HuH-7.5 (cell line): ENCODE data around the gene CARD9.

ENCODE experiments used
- DNase-seq: peaks from one replicate; pipeline ENCODE4 v3.0.0; 2011; ENCODE audit warnings: low spot score

CARD9 gene

GRCh38 chr9:136335296-136336155 is 37.9 kb downstream of the CARD9 start:
- no peak for DNase-seq

DNA sequence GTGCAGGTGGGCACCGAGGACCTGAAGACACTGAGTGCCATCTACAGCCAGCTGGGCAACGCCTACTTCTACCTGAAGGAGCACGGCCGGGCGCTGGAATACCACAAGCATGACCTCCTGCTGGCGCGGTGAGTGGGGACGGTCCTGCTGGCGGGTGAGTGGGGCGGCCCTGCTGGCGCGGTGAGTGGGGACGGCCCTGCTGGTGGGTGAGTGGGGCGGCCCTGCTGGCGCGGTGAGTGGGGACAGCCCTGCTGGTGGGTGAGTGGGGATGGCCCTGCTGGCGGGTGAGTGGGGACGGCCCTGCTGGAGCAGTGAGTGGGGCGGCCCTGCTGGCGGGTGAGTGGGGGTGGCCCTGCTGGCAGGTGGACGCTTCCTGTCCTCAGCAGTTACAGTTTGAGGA is 38.9 kb downstream of the CARD9 start:
- DNase-seq: no peak

DNA sequence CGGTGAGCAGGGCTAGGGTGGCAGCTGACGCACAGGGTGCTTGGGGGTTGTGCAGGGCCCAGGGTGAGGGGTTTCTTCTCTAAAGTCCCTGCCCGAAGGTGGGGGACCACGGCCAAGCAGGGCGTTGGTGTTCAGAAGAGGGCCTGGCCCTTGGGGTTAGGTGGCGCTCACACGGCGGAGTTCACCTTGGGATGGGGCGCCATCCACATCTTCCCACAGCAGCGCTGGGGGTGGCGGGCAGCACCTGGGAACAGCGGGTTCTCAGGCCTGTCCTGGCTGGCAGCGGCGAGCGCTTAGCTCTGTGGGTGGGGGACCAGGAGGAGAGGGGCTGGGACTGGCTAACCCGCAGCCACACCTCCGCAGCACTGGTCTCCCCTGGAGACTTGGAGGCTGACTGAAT is 40.0 kb downstream of the CARD9 start:
- DNase-seq: no peak

- no peak for DNase-seq
These were observed 40.4 kb downstream of the CARD9 start for GRCh38 chr9:136333045-136333444.

GRCh38 chr9:136332482-136332983 is 40.9 kb downstream of the CARD9 start:
- DNase-seq: no peak

GRCh38 chr9:136331556-136332481 is 41.6 kb downstream of the CARD9 start:
- DNase-seq: no peak

DNA sequence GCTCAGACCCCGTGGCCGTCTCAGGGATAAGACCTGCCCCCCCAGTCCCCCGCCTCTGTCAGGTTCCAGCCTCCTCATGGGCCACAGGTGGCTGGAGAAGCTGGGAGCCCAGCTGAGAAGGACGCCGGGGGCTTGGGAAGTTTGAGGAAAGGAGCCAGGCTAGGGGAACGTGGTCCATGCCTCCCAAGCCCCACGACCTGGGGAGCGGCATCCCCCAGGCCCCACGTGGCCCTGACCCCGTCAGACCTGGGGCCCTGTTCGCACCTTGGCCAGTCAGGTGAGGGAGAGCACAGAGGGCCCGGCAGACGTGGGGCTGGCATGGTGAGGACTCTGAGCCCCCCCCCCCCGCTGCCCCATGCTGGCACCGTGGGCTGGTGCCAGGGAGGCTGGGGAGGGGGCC is 42.4 kb downstream of the CARD9 start:
- DNase-seq: no peak

DNA sequence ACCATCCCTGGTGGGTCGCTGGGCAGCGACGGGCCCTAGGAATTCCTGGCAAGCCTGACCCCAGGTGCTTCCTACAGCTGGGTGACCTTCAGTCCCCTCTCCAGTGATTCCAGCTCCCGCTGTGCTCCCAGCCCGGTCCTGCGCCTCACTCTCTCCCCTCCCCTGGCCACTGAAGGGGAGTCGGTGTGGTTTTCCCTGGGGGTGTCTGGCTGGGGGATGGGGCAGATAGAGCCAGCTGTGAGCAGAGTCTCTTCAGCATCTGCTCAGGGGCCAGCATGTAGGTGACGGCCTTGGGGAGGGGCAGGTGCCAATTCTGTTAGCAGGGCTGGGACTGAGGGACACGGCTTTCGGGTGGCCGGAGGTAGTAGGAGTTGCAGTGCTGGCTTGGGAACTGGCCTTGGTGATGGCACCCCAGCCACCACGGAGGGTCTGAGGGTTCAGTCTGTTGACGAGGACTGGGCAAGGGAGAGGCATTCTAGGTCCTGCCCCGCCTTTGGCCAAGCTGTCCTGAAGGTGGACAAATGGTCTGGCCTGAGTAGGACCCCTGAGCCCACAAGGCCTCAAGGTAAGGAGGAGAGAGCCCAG is 43.0 kb downstream of the CARD9 start:
- DNase-seq: no peak

DNA sequence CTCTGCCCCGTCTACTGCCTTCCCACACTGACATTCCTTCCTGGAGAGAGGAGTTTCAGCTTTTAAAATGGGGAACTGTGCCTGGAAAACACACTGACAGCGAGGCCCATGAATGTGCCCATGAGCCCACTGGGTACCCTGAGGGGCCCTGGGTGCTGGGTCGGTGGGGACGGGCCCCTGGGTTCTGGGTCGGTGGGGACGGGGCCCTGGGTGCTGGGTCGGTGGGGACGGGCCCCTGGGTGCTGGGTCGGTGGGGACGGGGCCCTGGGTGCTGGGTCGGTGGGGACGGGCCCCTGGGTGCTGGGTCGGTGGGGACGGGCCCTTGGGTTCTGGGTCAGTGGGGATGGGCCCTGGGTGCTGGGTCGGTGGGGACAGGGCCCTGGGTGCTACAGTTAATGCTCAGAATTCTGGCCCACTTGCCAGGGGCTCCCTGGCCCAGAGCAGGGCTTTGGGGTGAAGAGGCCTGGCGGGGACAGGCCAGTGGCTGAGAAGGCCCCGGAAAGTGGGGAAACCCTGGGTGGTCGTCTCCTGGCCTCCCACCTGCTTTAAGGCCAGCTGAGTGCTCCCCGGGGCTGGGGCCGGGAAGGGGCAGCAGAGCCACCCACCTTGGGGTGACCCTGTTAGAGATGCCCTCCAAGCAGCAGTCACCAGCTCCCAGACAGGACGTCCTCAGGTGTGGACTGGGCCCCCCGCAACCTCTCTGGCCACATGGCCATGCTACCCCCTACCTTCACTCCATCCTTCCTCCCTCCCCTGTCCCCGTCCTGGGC is 43.6 kb downstream of the CARD9 start:
- DNase-seq: no peak

GRCh38 chr9:136329211-136329627 is 44.2 kb downstream of the CARD9 start:
- DNase-seq: no peak

GRCh38 chr9:136328622-136329041 is 44.8 kb downstream of the CARD9 start:
- no peak for DNase-seq

DNA sequence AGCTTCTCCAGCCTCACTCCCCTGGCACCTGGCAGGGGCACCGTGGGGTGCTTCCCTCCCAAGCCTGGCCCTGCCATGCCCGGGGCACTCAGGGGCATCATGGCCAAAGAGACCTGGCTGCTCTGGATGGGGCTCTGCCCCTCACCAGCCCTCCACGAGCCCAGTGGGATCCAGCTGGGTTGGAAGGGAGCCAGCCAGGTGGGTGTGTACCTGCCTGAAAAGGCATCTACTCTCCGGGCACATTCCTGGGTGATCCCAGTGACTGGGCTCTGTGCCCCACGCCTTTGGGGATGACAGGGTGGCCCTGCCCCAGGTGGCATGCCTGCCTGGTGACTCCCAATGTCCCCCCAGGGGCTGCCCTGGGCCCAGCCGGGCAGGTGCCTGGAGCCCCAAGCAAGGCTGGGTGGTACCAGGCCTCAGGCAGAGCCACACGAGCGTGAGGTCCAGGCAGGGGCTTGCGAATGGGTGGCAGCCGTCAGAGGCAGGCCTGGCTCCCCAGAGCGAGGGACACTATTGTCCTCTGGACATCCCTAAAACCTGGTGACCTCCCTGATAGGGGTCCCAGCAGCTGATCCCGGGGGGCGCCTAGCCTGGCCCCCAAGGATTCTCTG is 45.4 kb downstream of the CARD9 start:
- DNase-seq: no peak

DNA sequence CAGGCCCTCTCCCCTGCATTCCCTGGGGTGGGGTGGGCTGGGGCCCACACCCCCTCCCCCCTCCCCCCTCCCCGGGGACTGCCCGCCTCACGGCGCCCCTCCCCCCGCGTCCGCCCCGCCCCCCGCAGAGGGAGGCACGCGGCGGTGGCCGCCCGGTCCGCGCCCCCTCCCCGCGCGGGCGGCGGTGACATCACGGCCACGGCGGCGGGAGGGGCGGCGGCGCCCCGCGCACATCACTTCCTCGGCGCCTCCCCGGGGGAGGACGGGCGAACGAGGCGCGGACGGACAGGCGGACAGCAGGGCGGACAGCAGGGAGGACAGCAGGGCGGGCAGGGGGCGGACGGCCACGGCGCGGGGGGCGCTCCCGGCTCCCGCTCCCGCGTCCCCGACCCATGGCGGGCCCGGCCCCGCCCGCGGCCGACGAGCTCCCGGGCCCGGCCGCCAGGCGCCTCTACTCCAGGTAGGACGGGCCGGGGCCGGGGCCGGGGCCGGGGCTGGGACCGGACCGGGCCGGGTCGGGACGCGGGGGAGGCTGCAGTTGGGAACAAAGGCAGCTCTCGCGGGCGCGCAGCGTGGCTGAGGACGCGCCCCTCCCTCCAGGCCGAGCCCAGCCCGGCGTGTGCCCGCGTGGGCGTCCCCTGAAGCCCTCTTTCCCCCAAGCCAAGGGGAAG is 46.0 kb downstream of the CARD9 start, which contains the start of gene GPSM1:
Gene GPSM1, plus strand, starts transcription at position 236 of the 671 bp plus-strand sequence. Its CDS starts 157 bp downstream, at position 393.
- DNase-seq: peak; percentile 75

- DNase-seq: no peak
These were observed 46.6 kb downstream of the CARD9 start for GRCh38 chr9:136326761-136327303.

DNA sequence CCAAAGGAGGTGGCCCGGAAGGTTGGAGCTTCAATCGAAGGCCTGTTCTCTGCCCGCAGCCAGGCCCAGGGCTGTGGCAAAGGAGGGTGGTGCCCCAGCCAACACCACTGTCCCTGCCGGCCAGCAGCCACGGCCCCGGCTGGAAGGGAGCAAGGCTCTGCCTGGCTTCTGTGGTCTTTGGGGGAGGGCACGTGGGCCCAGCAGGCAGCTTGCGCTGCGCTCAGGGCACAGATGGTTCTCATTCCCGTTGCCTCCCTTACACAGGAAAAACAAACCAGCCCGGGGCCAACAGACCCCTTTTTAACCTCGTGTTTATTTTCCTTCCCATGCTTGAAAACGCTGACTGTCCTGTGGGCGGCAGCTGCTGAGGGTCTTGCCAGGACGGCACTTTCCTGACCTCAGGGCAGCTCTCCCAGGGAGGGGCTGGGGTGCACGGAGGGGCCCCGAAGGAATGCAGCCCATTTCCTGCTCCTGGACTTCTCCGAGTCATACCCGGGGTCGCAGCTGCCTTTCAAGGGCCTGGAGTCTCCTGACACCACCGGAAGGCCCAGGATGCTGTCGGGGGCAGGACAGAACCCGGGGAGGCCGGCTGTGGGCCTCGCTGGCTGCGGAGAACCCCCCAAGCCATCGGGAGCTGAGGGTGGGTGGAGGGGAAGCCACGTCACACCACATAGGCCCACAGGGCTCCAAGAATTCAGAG is 47.3 kb downstream of the CARD9 start:
- DNase-seq: no peak

DNA sequence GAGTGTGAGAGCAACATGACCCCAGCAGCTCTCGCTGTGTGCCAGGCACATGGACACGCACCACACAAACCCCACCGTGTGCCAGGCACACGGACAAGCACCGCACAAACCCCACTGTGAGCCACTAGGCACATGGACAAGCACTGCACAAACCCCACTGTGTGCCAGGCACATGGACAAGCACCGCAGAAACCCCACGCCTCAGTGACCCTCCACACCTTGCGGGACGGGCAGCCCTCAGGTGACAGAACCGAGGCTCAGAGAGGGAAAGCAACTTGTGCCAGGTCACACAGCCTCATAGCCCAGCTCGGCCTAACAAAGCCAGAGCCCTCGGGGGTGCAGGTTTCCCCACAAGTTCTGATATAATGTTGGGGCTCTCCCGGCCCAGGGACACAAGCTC is 48.1 kb downstream of the CARD9 start:
- no peak for DNase-seq

GRCh38 chr9:136324501-136325300 is 48.8 kb downstream of the CARD9 start:
- DNase-seq: no peak

DNA sequence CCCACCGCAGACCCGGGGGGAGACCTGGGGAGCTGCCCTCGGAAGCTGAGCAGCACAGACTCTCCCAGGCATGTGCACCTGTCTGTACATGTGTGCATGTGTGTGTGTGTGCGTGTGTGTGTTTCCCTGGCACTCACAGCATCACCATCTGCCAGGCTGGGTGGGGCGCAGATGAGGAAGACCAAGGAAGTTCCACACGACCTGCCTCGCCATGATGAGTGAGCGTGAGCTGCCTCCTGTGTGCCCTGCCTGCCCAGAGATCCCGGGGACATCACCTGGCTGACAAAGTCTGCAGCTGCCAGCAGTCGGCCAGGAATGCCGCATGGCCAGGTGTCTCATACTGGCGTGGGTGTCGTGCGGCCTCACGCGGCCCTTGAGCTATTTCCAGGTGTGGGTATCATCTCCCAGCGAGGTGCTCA is 50.1 kb downstream of the CARD9 start:
- no peak for DNase-seq
